H9 (cell line): ENCODE measurements around the gene TMTC2. TPM values are rescaled to one million over a fixed set of nuclear protein-coding genes. Genes with fewer than 3 reads are reported as not detected.

Source experiments
- DNase-seq: peaks from one replicate; pipeline ENCODE4 v3.0.0-alpha.2; 2017
- H2AFZ ChIP-seq: one replicate; pipeline ENCODE4 v1.6.1; 2013; ENCODE audit warnings: mild to moderate bottlenecking, low read length, control low read depth, moderate library complexity
- H2AK5ac ChIP-seq: 2 replicates; pipeline ENCODE4 v1.6.1; 2013; ENCODE audit warnings: low read length, control low read depth, mixed read lengths; ENCODE audit not compliant: insufficient read length
- H2BK120ac ChIP-seq: one replicate; pipeline ENCODE4 v1.6.1; 2013; ENCODE audit warnings: low read depth, mild to moderate bottlenecking, low read length, control low read depth, inconsistent platforms; ENCODE audit not compliant: poor library complexity, severe bottlenecking
- H2BK12ac ChIP-seq: 2 replicates; pipeline ENCODE4 v1.6.1; 2013; ENCODE audit warnings: low read length, control low read depth, mixed read lengths, low read depth; ENCODE audit not compliant: insufficient read length
- H2BK15ac ChIP-seq: 2 replicates; pipeline ENCODE4 v1.6.1; 2013; ENCODE audit warnings: low read depth, low read length, control low read depth
- H2BK20ac ChIP-seq: one replicate; pipeline ENCODE4 v1.6.1; 2013; ENCODE audit warnings: low read depth, mild to moderate bottlenecking, low read length, control low read depth, inconsistent platforms; ENCODE audit not compliant: poor library complexity, severe bottlenecking
- H2BK5ac ChIP-seq: 2 replicates; pipeline ENCODE4 v1.6.1; 2013; ENCODE audit warnings: low read length, control low read depth, mixed read lengths; ENCODE audit not compliant: insufficient read length
- H3K14ac ChIP-seq: 2 replicates; pipeline ENCODE4 v1.6.1; 2013; ENCODE audit warnings: low read length, control low read depth; ENCODE audit not compliant: insufficient read depth
- H3K18ac ChIP-seq: 2 replicates; pipeline ENCODE4 v1.6.1; 2013; ENCODE audit warnings: low read depth, mild to moderate bottlenecking, mixed read lengths, low read length, control low read depth; ENCODE audit not compliant: insufficient read length
- H3K23ac ChIP-seq: 2 replicates; pipeline ENCODE4 v1.6.1; 2013; ENCODE audit warnings: low read length, control low read depth, mixed read lengths, low read depth; ENCODE audit not compliant: insufficient read length
- H3K23me2 ChIP-seq: 2 replicates; pipeline ENCODE4 v1.6.1; 2013; ENCODE audit warnings: low read depth, mild to moderate bottlenecking, mixed read lengths, low read length, control low read depth; ENCODE audit not compliant: insufficient read length, poor library complexity, severe bottlenecking
- H3K27ac ChIP-seq: 2 replicates; pipeline ENCODE4 v1.5.1; 2013; ENCODE audit warnings: low read length, control low read depth, mixed read lengths, low read depth; ENCODE audit not compliant: insufficient read length
- H3K27me3 ChIP-seq: 2 replicates; pipeline ENCODE4 v1.6.1; 2013; ENCODE audit warnings: low read length, control low read depth, inconsistent platforms; ENCODE audit not compliant: insufficient read depth
- H3K4ac ChIP-seq: 2 replicates; pipeline ENCODE4 v1.6.1; 2013; ENCODE audit warnings: low read depth, mild to moderate bottlenecking, control low read depth, inconsistent platforms, low read length, moderate library complexity
- H3K4me1 ChIP-seq: 2 replicates; pipeline ENCODE4 v1.6.1; 2013; ENCODE audit warnings: low read length, control low read depth, inconsistent platforms; ENCODE audit not compliant: insufficient read depth
- H3K4me2 ChIP-seq: 2 replicates; pipeline ENCODE4 v1.6.1; 2013; ENCODE audit warnings: low read length, control low read depth, mixed read lengths; ENCODE audit not compliant: insufficient read length, insufficient read depth
- H3K56ac ChIP-seq: 2 replicates; pipeline ENCODE4 v1.6.1; 2013; ENCODE audit warnings: low read depth, mild to moderate bottlenecking, mixed read lengths, low read length, control low read depth; ENCODE audit not compliant: insufficient read length
- H3K79me1 ChIP-seq: 2 replicates; pipeline ENCODE4 v1.6.1; 2013; ENCODE audit warnings: low read depth, mild to moderate bottlenecking, moderate library complexity, low read length, control low read depth, inconsistent platforms; ENCODE audit not compliant: insufficient read depth, poor library complexity, severe bottlenecking
- H3K79me2 ChIP-seq: 2 replicates; pipeline ENCODE4 v1.6.1; 2013; ENCODE audit warnings: low read length, control low read depth, inconsistent platforms; ENCODE audit not compliant: insufficient read depth
- H3K9ac ChIP-seq: 2 replicates; pipeline ENCODE4 v1.6.1; 2013; ENCODE audit warnings: low read length, control low read depth, mixed read lengths; ENCODE audit not compliant: insufficient read length; ENCODE audit errors: extremely low read depth
- H3K9me3 ChIP-seq: one replicate; pipeline ENCODE4 v1.6.1; 2013; ENCODE audit warnings: low read depth, low read length, inconsistent platforms; ENCODE audit not compliant: control insufficient read depth
- H3T11ph ChIP-seq: one replicate; pipeline ENCODE4 v1.6.1; 2013; ENCODE audit warnings: mild to moderate bottlenecking, low read length, control low read depth, inconsistent platforms
- H4K20me1 ChIP-seq: one replicate; pipeline ENCODE4 v1.6.1; 2013; ENCODE audit not compliant: control insufficient read depth, insufficient read length, insufficient read depth
- H4K5ac ChIP-seq: 2 replicates; pipeline ENCODE4 v1.6.1; 2013; ENCODE audit warnings: low read depth, mild to moderate bottlenecking, mixed read lengths, low read length, control low read depth; ENCODE audit not compliant: insufficient read length
- H4K8ac ChIP-seq: replicated peaks from 2 replicates; pipeline ENCODE4 v1.6.1; 2013; ENCODE audit warnings: low read length, control low read depth, mixed read lengths, low read depth; ENCODE audit not compliant: insufficient read length
- H4K91ac ChIP-seq: 2 replicates; pipeline ENCODE4 v1.6.1; 2013; ENCODE audit warnings: low read depth, mild to moderate bottlenecking, moderate library complexity, mixed read lengths, low read length, control low read depth; ENCODE audit not compliant: insufficient read length
- H3K27ac Mint-ChIP-seq, 3 experiments: 2 replicates in 2 of 3; 3 replicates in 1 of 3; pipeline ENCODE4 v1.8.0; 2020 to 2021; ENCODE audit warnings: mixed read lengths in 3 of 3, mild to moderate bottlenecking in 1 of 3, moderate library complexity in 1 of 3
- H3K27me3 Mint-ChIP-seq: 2 replicates; pipeline ENCODE4 v1.8.0; 2021; ENCODE audit warnings: low read depth, mild to moderate bottlenecking, moderate library complexity, mixed read lengths
- H3K36me3 Mint-ChIP-seq, 3 experiments: 2 replicates in 2 of 3; 3 replicates in 1 of 3; pipeline ENCODE4 v1.8.0; 2020 to 2021; ENCODE audit warnings: low read depth in 3 of 3, mixed read lengths in 3 of 3; ENCODE audit not compliant: insufficient read depth in 1 of 3
- H3K4me1 Mint-ChIP-seq, 2 experiments: 2 replicates each; pipeline ENCODE4 v1.8.0; 2020; ENCODE audit warnings: mixed read lengths in 2 of 2
- H3K4me3 Mint-ChIP-seq, 2 experiments: 2 replicates in 1 of 2; 3 replicates in 1 of 2; pipeline ENCODE4 v1.8.0; 2020 to 2021; ENCODE audit warnings: mild to moderate bottlenecking in 2 of 2, mixed read lengths in 2 of 2, moderate library complexity in 1 of 2
- H3K9me3 Mint-ChIP-seq, 2 experiments: 2 replicates in 1 of 2; 3 replicates in 1 of 2; pipeline ENCODE4 v1.8.0; 2020; ENCODE audit warnings: mild to moderate bottlenecking in 2 of 2, mixed read lengths in 2 of 2, moderate library complexity in 1 of 2
- CTCF ChIP-seq: fragments of 200-600 bp; sonication (generic); conservative IDR thresholded peaks from 3 replicates; pipeline ENCODE4 v1.8.0; 2021; ENCODE audit warnings: antibody characterized with exemption, mild to moderate bottlenecking
- WGBS: extraction: QIAGEN DNeasy Blood & Tissue Kit; methylation state at CpG from one replicate; pipeline ENCODE4 v1.1.7; 2013; ENCODE audit warnings: missing lambda C conversion rate, low lambda C conversion rate, mixed read lengths; ENCODE audit not compliant: insufficient read length; ENCODE audit errors: extremely low coverage; 5-methylcytosine and 5-hydroxymethylcytosine counted together
- total RNA-seq: library from RNA; stranded (reverse); gene quantifications from 2 replicates; pipeline ENCODE4 v1.2.1, GENCODE V29; 2021

The TMTC2 gene
- total RNA-seq, 1 experiment from 2014 or later = 3.1 TPM

- no peak for DNase-seq
- Histone ChIP-seq H4K91ac (no peak overlapping the region), H2BK12ac (no peak overlapping the region), H3K56ac (no peak overlapping the region), H3T11ph (no peak overlapping the region), H3K23ac (no peak overlapping the region), H2BK20ac (no peak overlapping the region), H4K8ac (no peak overlapping the region), H2BK120ac (no peak overlapping the region), H3K9ac (no peak overlapping the region), H3K9me3 (no peaks in the 10 kb centered on the region), H3K23me2 (no peaks in the 10 kb centered on the region), H3K4me1 (peaks cover 6% of the 10 kb centered on the region; the same call in 1 of the 2 replicates), H3K27me3 (no peaks in the 10 kb centered on the region), H3K79me2 (no peaks in the 10 kb centered on the region), H4K20me1 (no peaks in the 10 kb centered on the region), H2BK15ac (no peak overlapping the region), H3K4me2 (no peak overlapping the region), H3K27ac (no peak overlapping the region), H3K14ac (no peak overlapping the region), H3K18ac (no peak overlapping the region), H2AFZ (no peak overlapping the region), H4K5ac (no peak overlapping the region), H3K79me1 (no peaks in the 10 kb centered on the region), H2BK5ac (no peak overlapping the region), H2AK5ac (no peak overlapping the region), H3K4ac (no peak overlapping the region)
- TF ChIP-seq CTCF = no peak
- H3K9me3 Mint-ChIP-seq = no peaks in the 10 kb centered on the region; a peak in 1 of 5 replicates
- H3K4me3 Mint-ChIP-seq = no peak overlapping the region
- WGBS = no CpG with 5 or more reads among the region's 5 CpGs
- H3K4me1 Mint-ChIP-seq = peaks cover 9 to 10% of the 10 kb centered on the region in 2 experiments
- H3K27me3 Mint-ChIP-seq = no peaks in the 10 kb centered on the region
- no peak overlapping the region for H3K27ac Mint-ChIP-seq
- H3K36me3 Mint-ChIP-seq = peaks cover 0 to 9% (median 4%) of the 10 kb centered on the region in 3 experiments; a peak in 5 of 7 replicates
Observed at GRCh38 chr12:83082690-83083276, 396.1 kb downstream of the TMTC2 start.
